GM18519 (cell line): ENCODE results near the gene ABCD1.
"Not testable (repeated sequence)": the region's sequence is repeated elsewhere in the genome, so short reads cannot be mapped to it uniquely, and the experiment has no call there.

Experiments
- ATAC-seq: cut with Tn5 transposase; IDR thresholded peaks from one replicate; pipeline ENCODE4 v1.9.1; 2021; ENCODE audit warnings: mild to moderate bottlenecking, moderate library complexity; ENCODE audit not compliant: unreplicated experiment, low FRiP score

The ABCD1 gene

GRCh38 chrX:153724252-153725038 lies at the start of gene ABCD1, which contains the start of gene BCAP31:
TSS of gene ABCD1 (plus strand) at chrX:153724856. CDS start at chrX:153725267, 411 bp downstream.
TSS of gene BCAP31 (minus strand) at chrX:153724387. CDS start at chrX:153723244, 1,143 bp downstream.
- ATAC-seq = peak; percentile 47

- ATAC-seq = no peak
These were observed 43.5 kb upstream of the ABCD1 start for GRCh38 chrX:153681175-153681574.

GRCh38 chrX:153683486-153683885 lies 41.2 kb upstream of the ABCD1 start:
- ATAC-seq = not testable (repeated sequence)

GRCh38 chrX:153684467-153685155 lies 40.0 kb upstream of the ABCD1 start:
- no peak for ATAC-seq

- ATAC-seq = no peak
These were observed 39.5 kb upstream of the ABCD1 start for GRCh38 chrX:153685156-153685536.

DNA sequence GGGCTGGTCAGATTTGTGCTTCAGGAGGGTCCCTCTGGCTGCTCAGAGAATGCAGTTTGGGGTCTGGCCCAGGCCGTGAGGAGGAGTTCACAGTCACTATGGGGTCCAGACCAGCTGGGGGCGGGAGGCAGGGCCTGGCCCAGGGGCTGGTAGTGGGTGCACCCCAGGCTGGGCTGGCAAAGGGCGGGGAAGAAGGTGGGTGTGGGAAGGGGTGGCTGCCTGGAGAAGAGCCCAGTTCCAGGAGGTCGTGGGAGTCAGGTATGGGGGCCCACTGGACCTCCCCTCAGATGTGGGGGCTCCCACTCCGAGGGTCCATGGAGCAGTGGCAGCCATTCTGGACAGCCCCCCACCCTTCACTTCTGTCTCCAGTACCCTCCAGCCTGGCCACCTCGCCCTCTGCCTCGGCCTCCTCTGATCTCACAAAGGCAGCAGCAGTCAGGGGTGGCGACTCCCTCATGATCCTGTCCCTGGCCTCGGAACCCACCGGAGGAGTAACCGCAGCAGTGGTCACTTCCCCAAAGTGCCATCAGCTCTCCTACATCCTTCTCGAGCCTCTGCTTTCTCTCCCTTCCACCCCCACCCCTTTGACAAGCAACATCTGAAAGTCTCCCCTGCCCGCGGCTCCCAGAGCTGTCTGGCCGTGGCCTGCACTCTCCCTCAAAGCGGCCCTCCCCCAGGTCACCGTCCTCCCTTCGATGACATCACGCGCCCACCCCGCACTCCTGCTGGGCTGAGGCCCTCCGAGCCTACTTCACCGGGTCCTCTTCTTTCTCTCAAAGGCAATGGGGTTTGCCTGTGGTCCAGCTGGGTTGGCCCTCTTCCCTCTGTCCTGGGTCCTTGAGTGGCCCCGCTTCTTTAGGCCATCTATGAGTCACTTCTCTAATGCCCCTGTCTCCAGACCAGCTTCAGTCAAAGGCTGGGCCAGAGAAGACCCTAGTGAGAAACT lies 38.6 kb upstream of the ABCD1 start:
- ATAC-seq = no peak

DNA sequence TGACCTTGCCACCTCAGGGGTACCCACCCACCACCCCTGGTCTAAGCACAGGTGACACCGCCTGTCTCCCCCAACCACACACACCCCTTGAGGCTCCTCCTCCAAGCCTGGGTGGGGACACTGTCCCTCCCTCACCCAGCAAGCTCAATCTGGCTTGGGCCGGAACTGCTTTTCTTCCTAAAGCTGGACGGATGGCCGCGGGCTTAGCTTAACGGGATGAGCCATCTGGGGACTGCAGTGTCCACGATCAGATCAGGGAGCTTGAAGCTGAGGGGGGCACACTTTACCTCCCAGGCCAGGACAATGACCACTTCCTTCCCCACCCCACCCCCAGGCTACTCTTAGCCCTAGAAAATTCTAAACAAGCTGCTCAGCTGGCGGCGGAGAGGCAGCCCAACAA lies 37.9 kb upstream of the ABCD1 start:
- ATAC-seq = no peak

DNA sequence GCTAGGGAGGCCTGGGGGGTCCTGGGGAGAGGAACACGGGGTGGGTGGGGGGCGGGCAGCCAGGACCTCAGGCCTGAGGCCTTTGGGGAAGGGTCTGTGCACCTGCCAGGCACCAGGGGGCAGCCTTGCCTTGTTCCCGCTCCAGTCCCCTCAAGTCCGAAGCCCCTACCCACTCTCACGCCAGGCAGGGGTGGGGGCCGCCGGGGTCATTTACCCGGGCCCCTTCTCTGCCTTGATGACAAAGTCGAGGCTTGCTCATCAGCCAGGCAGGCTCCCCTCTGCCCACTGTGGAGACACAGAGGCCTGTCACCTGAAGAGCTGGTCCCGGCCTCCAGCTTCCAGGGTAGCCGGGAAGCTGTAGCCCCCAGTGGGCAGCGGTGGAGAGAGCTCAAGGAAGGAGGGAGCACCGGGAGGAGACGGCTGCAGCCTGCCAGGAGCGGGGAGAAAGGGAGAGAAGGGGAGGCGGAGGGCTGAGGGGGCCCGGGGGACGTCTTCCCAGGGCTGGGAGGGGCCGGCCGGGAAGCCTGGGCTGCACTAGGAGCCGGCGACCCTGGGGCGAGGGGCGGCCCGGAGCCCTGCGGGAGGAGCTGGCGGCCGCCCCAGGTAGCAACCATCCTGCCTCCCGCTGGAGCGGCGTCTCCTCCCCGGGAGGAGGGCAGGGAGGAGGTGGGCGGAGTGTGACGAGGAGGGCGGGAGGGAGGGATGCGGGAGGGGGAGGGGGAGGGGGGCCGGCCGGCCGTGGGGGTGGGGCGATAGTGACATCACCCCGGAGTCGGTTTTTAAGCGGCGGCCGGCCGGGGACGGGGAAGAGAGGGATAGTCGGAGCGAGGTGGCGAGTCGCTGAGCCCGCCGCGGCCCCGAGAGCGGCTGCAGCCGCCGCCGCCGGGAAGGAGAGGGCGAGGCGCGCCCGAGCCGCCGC lies 37.3 kb upstream of the ABCD1 start, which contains the start of gene SLC6A8:
SLC6A8 (plus strand) TSS at position 806 of the 919 bp plus-strand sequence. CDS start 649 bp downstream, outside the sequence.
- no peak for ATAC-seq

- no peak for ATAC-seq
These were observed 36.6 kb upstream of the ABCD1 start for GRCh38 chrX:153688071-153688470.

- no peak for ATAC-seq
These were observed 36.1 kb upstream of the ABCD1 start for GRCh38 chrX:153688506-153688905.

- ATAC-seq = no peak
These were observed 35.6 kb upstream of the ABCD1 start for GRCh38 chrX:153688911-153689590.

- no peak for ATAC-seq
These were observed 34.8 kb upstream of the ABCD1 start for GRCh38 chrX:153689654-153690465.

DNA sequence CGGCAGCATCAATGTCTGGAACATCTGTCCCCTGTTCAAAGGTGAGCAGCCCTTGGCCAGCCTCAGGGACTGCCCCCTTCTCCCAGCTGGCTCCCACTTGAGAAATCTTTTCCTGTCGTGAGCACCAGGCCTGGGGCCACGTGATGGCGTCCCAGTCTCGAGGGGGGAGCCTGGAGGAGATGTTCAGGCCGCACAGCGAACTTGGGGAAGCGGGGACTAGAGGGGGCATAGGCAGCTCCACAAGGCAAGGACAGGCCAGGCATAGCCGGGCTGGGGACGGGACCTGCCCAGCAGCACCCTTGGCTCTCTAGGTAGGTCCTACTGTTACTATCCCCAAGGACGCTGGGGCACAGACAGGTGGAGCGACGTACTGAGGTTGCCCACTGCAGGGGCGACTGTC lies 34.2 kb upstream of the ABCD1 start:
- ATAC-seq = no peak

GRCh38 chrX:153691032-153691827 lies 33.4 kb upstream of the ABCD1 start:
- ATAC-seq = not testable (repeated sequence)

- ATAC-seq = no peak
These were observed 32.7 kb upstream of the ABCD1 start for GRCh38 chrX:153692003-153692402.

GRCh38 chrX:153692611-153693156 lies 32.0 kb upstream of the ABCD1 start:
- ATAC-seq = no peak
